ENCODE data around the gene TUBGCP4.

TUBGCP4 gene

GRCh38 chr15:43404130-43404529, 33.2 kb downstream of the TUBGCP4 start:
- no peak for DNase-seq

GRCh38 chr15:43406189-43406588, 35.3 kb downstream of the TUBGCP4 start:
- no peak for DNase-seq

GRCh38 chr15:43406808-43407207, 35.9 kb downstream of the TUBGCP4 start:
- no peak for DNase-seq

- no peak for DNase-seq
These were observed 37.9 kb downstream of the TUBGCP4 start for GRCh38 chr15:43408789-43409188.

- DNase-seq: no peak
These were observed 39.8 kb downstream of the TUBGCP4 start for GRCh38 chr15:43410572-43411214.

- no peak for DNase-seq
These were observed 41.2 kb downstream of the TUBGCP4 start for GRCh38 chr15:43412096-43412495.

GRCh38 chr15:43414196-43414595, 43.3 kb downstream of the TUBGCP4 start:
- no peak for DNase-seq

- no peak for DNase-seq
These were observed 49.5 kb downstream of the TUBGCP4 start for GRCh38 chr15:43420435-43420834.

- no peak for DNase-seq
These were observed 50.0 kb downstream of the TUBGCP4 start for GRCh38 chr15:43420876-43421275.

- DNase-seq: no peak
These were observed 52.9 kb downstream of the TUBGCP4 start for GRCh38 chr15:43423793-43424192.

- DNase-seq: no peak
These were observed 58.8 kb downstream of the TUBGCP4 start for GRCh38 chr15:43429687-43430086.

- no peak for DNase-seq
These were observed 62.3 kb downstream of the TUBGCP4 start for GRCh38 chr15:43433165-43433564.

- DNase-seq: no peak
These were observed 62.9 kb downstream of the TUBGCP4 start for GRCh38 chr15:43433661-43434303.

- no peak for DNase-seq
These were observed 63.5 kb downstream of the TUBGCP4 start for GRCh38 chr15:43434446-43434845.

GRCh38 chr15:43436395-43436794, 65.5 kb downstream of the TUBGCP4 start:
- no peak for DNase-seq

GRCh38 chr15:43439268-43439667, 68.4 kb downstream of the TUBGCP4 start:
- no peak for DNase-seq

- DNase-seq: no peak
These were observed 69.9 kb downstream of the TUBGCP4 start for GRCh38 chr15:43440721-43441281.

GRCh38 chr15:43441316-43441715, 70.4 kb downstream of the TUBGCP4 start:
- DNase-seq: no peak

- DNase-seq: no peak
These were observed 75.4 kb downstream of the TUBGCP4 start for GRCh38 chr15:43446344-43446743.

- DNase-seq: no peak
These were observed 79.1 kb downstream of the TUBGCP4 start for GRCh38 chr15:43449981-43450380.
